Tibial nerve (tissue), 3 donors: ENCODE results near the gene SLPI.

ENCODE experiments used
- POLR2A ChIP-seq, 2 donors: fragments of 450-650 bp; IDR thresholded peaks; one replicate each; pipeline ENCODE4 v1.6.1; 2017; ENCODE audit warnings: antibody characterized with exemption in 2 of 2, mild to moderate bottlenecking in 2 of 2, moderate library complexity in 2 of 2
- TF ChIP-seq, protein P1 (sequence below), 5 experiments: fragments of 200-600 bp in 3 of 5; fragments of 450-650 bp in 2 of 5; sonication (generic) in 3 of 5; IDR thresholded peaks; one replicate each; pipeline ENCODE4 v1.5.1; 2016 to 2019; ENCODE audit warnings: antibody characterized with exemption in 5 of 5, mild to moderate bottlenecking in 3 of 5, moderate library complexity in 2 of 5

- no peak for TF ChIP-seq POLR2A (IDR thresholded peaks at IDR 0.05)
- TF ChIP-seq, protein P1, sequence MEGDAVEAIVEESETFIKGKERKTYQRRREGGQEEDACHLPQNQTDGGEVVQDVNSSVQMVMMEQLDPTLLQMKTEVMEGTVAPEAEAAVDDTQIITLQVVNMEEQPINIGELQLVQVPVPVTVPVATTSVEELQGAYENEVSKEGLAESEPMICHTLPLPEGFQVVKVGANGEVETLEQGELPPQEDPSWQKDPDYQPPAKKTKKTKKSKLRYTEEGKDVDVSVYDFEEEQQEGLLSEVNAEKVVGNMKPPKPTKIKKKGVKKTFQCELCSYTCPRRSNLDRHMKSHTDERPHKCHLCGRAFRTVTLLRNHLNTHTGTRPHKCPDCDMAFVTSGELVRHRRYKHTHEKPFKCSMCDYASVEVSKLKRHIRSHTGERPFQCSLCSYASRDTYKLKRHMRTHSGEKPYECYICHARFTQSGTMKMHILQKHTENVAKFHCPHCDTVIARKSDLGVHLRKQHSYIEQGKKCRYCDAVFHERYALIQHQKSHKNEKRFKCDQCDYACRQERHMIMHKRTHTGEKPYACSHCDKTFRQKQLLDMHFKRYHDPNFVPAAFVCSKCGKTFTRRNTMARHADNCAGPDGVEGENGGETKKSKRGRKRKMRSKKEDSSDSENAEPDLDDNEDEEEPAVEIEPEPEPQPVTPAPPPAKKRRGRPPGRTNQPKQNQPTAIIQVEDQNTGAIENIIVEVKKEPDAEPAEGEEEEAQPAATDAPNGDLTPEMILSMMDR (IDR thresholded peaks at IDR 0.05), result no peak
Measured at GRCh38 chr20:45257161-45257560, 2.8 kb upstream of the SLPI start.
